ENCODE data around the gene IPO11. TPM values are rescaled to one million over a fixed set of nuclear protein-coding genes. Genes with fewer than 3 reads are reported as not detected.
A peak's percentile ranks its signal among the peaks of the same experiment; 100 is the strongest.

The IPO11 gene
- total and polyA plus RNA-seq, 7 donors, result 9.1 to 25.4 (median 21.4) TPM

- DNase-seq (no peak), ATAC-seq (no peak)
- TF ChIP-seq CTCF (IDR thresholded peaks at IDR 0.05), result no peak
- no peak overlapping the region for H3K4me3 ChIP-seq
- H3K27ac ChIP-seq, result no peak overlapping the region
- peaks cover 13 to 95% of the 10 kb centered on the region in 2 donors for H3K36me3 ChIP-seq (ENCODE audit: insufficient read depth in 1 of 2, low read depth in 1 of 2)
- H3K9me3 ChIP-seq, result no peaks in the 10 kb centered on the region
- H3K27me3 ChIP-seq (ENCODE audit: insufficient read depth in 3 of 3, low read length in 2 of 3), result no peaks in the 10 kb centered on the region
- H3K4me1 ChIP-seq, result no peaks in the 10 kb centered on the region
- intact Hi-C loops (cut with DNase I), result no loop called here
- 91 to 95% (median 92%) methylated on average over 2 of the region's 2 CpGs for WGBS, 3 donors
These were observed 26.7 kb upstream of the IPO11 start for GRCh38 chr5:62385816-62386400.

- DNase-seq (no peak), ATAC-seq (peak in 2 of 4 donors; percentile 56 to 85)
- Histone ChIP-seq H3K4me1 (no peaks in the 10 kb centered on the region), H3K27me3 (ENCODE audit: insufficient read depth in 3 of 3, low read length in 2 of 3) (no peaks in the 10 kb centered on the region), H3K36me3 (ENCODE audit: insufficient read depth in 1 of 2, low read depth in 1 of 2) (peaks cover 11 to 95% of the 10 kb centered on the region in 2 donors), H3K27ac (no peak overlapping the region), H3K9me3 (no peaks in the 10 kb centered on the region), H3K4me3 (no peak overlapping the region)
- intact Hi-C loops (cut with DNase I), result no loop called here
- TF ChIP-seq CTCF (IDR thresholded peaks at IDR 0.05), result no peak
These were observed 25.7 kb upstream of the IPO11 start for GRCh38 chr5:62386824-62387223.

- Histone ChIP-seq H3K27me3 (ENCODE audit: insufficient read depth in 3 of 3, low read length in 2 of 3) (no peaks in the 10 kb centered on the region), H3K27ac (no peak overlapping the region), H3K36me3 (ENCODE audit: insufficient read depth in 1 of 2, low read depth in 1 of 2) (peaks cover 10 to 100% of the 10 kb centered on the region in 2 donors), H3K9me3 (no peaks in the 10 kb centered on the region), H3K4me3 (no peak overlapping the region), H3K4me1 (no peaks in the 10 kb centered on the region)
- DNase-seq, result no peak
- ATAC-seq, result no peak
- TF ChIP-seq CTCF (IDR thresholded peaks at IDR 0.05), result no peak
- intact Hi-C loops (cut with DNase I), result no loop called here
- WGBS, 3 donors, result 87 to 90% (median 88%) methylated on average over 5 of the region's 5 CpGs
These were observed 17.2 kb upstream of the IPO11 start for GRCh38 chr5:62395210-62395950.

- intact Hi-C loops (cut with DNase I), result loop anchor here in 1 of 2 donors (10.0 kb wide), 1 partner anchor 99 kb away; the partner anchor contains the start of gene KIF2A
- WGBS, 3 donors, result 0 to 1% (median 1%) methylated on average over 57 to 66 of the region's 66 CpGs
- peak; percentile 99 to 100 (median 100) for ATAC-seq
These were observed 8.9 kb upstream of the IPO11 start, which contains the start of gene DIMT1 for GRCh38 chr5:62403411-62404250. Gene DIMT1, minus strand, starts transcription at chr5:62403905. Its CDS starts 133 bp downstream, at chr5:62403772.

More at GRCh38 chr5:62403411-62404250, 8.9 kb upstream of the IPO11 start, which contains the start of gene DIMT1:
- Histone ChIP-seq H3K36me3 (ENCODE audit: insufficient read depth in 1 of 2, low read depth in 1 of 2) (peaks cover 0 to 33% of the 10 kb centered on the region in 2 donors), H3K9me3 (no peaks in the 10 kb centered on the region), H3K4me3 (peak within 1 kb of the TSS; percentile 94), H3K27ac (peak within 1 kb of the TSS; percentile 96), H3K4me1 (peaks cover 9% of the 10 kb centered on the region), H3K27me3 (ENCODE audit: insufficient read depth in 3 of 3, low read length in 2 of 3) (no peaks in the 10 kb centered on the region)
- DNase-seq, result peak; percentile 94 to 97
- no peak for TF ChIP-seq CTCF (IDR thresholded peaks at IDR 0.05)
